HG03575 (cell line): ENCODE results near the gene CXADR.

Experiments used
- ATAC-seq: cut with Tn5 transposase; IDR thresholded peaks from one replicate; pipeline ENCODE4 v1.9.1; 2021; ENCODE audit not compliant: unreplicated experiment, insufficient number of reproducible peaks, low FRiP score; ENCODE audit errors: extremely low read depth

The CXADR gene

DNA sequence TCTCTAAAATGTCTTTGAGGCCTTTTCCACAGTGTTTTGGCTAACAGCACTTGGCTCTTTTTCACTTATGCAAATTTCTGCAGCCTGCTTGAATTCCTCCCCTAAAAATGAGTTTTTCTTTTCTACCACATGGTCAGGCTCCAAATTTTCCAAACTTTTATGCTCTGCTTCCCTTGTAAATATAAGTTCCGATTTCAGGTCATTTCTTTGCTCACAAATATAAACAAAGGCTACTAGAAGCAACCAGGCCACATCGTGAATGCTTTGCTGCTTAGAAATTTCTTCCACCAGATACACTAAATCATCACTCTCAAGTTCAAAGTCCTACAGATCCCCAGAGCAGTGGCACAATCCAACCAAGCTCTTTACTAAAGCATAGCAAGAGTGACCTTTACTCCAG lies 128.0 kb downstream of the CXADR start:
- ATAC-seq, result no peak
